Upper lobe of right lung (tissue), 1 donor: Measurements from ENCODE around the gene SLC25A13. TPM values are rescaled to one million over a fixed set of nuclear protein-coding genes. Genes with fewer than 3 reads are reported as not detected.

Experiments
- ATAC-seq: fragments of 200-7000 bp; cut with Tn5 transposase; one replicate; pipeline ENCODE4 v1.9.1; 2020; ENCODE audit warnings: mild to moderate bottlenecking, moderate library complexity
- DNase-seq: peaks from one replicate; pipeline ENCODE4 v3.0.0-alpha.2; 2020
- H3K27ac ChIP-seq: fragments of 200-600 bp; one replicate; pipeline ENCODE4 v1.8.0; 2022
- H3K27me3 ChIP-seq: fragments of 200-600 bp; one replicate; pipeline ENCODE4 v1.8.0; 2022; ENCODE audit warnings: mild to moderate bottlenecking
- H3K36me3 ChIP-seq: fragments of 200-600 bp; one replicate; pipeline ENCODE4 v1.8.0; 2022
- H3K4me1 ChIP-seq: fragments of 200-600 bp; one replicate; pipeline ENCODE4 v1.8.0; 2022
- H3K4me3 ChIP-seq: fragments of 200-600 bp; one replicate; pipeline ENCODE4 v1.8.0; 2022; ENCODE audit warnings: mild to moderate bottlenecking
- H3K9me3 ChIP-seq: fragments of 200-600 bp; one replicate; pipeline ENCODE4 v1.8.0; 2022
- CTCF ChIP-seq: fragments of 200-600 bp; IDR thresholded peaks from one replicate; pipeline ENCODE4 v1.8.0; 2022; ENCODE audit warnings: antibody characterized with exemption
- intact Hi-C: fragments of 100-400 bp; cut with DNase I; formaldehyde crosslinking; loops from one replicate; pipeline ENCODE4 v1.11.0; 2022
- total RNA-seq: library from RNA; stranded (reverse); fragmentation: NEBNext Ultra II Directional; extraction: Animal tissue kit (Norgen Biotek cat#: 25700); gene quantifications from one replicate; pipeline ENCODE4 v1.2.1, GENCODE V29; 2021
- donor health status: DM: no; HTN: yes; CAD: no; lungs with severe emphysema.

Gene SLC25A13
- total RNA-seq, 1 donor from 2014 or later: 34.5 TPM

- intact Hi-C loops: no loop called here
- no peaks in the 10 kb centered on the region for H3K9me3 ChIP-seq
- ATAC-seq (no peak), DNase-seq (no peak)
- H3K27me3 ChIP-seq: no peaks in the 10 kb centered on the region
- H3K36me3 ChIP-seq: peaks cover 59% of the 10 kb centered on the region
- no peak overlapping the region for H3K4me3 ChIP-seq
- no peaks in the 10 kb centered on the region for H3K4me1 ChIP-seq
- no peak overlapping the region for H3K27ac ChIP-seq
- TF ChIP-seq CTCF: no peak
Measured at GRCh38 chr7:96181174-96181573, 140.7 kb downstream of the SLC25A13 start.

- no peak for TF ChIP-seq CTCF
- no peak overlapping the region for H3K27ac ChIP-seq
- no peak for ATAC-seq
- intact Hi-C loops: no loop called here
- no peak overlapping the region for H3K4me3 ChIP-seq
- no peaks in the 10 kb centered on the region for H3K9me3 ChIP-seq
- H3K36me3 ChIP-seq: peaks cover 59% of the 10 kb centered on the region
- no peaks in the 10 kb centered on the region for H3K27me3 ChIP-seq
- no peaks in the 10 kb centered on the region for H3K4me1 ChIP-seq
- DNase-seq: no peak
Measured at GRCh38 chr7:96179837-96180236, 142.1 kb downstream of the SLC25A13 start.

- peaks cover 54% of the 10 kb centered on the region for H3K36me3 ChIP-seq
- no peak for ATAC-seq
Measured at GRCh38 chr7:96179341-96179740, 142.6 kb downstream of the SLC25A13 start.

GRCh38 chr7:96178581-96178980, 143.3 kb downstream of the SLC25A13 start:
- H3K4me3 ChIP-seq: no peak overlapping the region
- no peaks in the 10 kb centered on the region for H3K9me3 ChIP-seq
- H3K27ac ChIP-seq: no peak overlapping the region
- ATAC-seq: no peak
- intact Hi-C loops: no loop called here
- DNase-seq: no peak
- peaks cover 46% of the 10 kb centered on the region for H3K36me3 ChIP-seq
- no peak for TF ChIP-seq CTCF
- no peaks in the 10 kb centered on the region for H3K4me1 ChIP-seq
- H3K27me3 ChIP-seq: no peaks in the 10 kb centered on the region

More at GRCh38 chr7:96179341-96179740, 142.6 kb downstream of the SLC25A13 start:
- H3K27me3 ChIP-seq: no peaks in the 10 kb centered on the region
- TF ChIP-seq CTCF: no peak
- H3K27ac ChIP-seq: no peak overlapping the region
- H3K9me3 ChIP-seq: no peaks in the 10 kb centered on the region
- intact Hi-C loops: no loop called here
- no peak for DNase-seq
- no peaks in the 10 kb centered on the region for H3K4me1 ChIP-seq
- H3K4me3 ChIP-seq: no peak overlapping the region

GRCh38 chr7:96177353-96177752, 144.5 kb downstream of the SLC25A13 start:
- no peaks in the 10 kb centered on the region for H3K9me3 ChIP-seq
- H3K36me3 ChIP-seq: peaks cover 41% of the 10 kb centered on the region
- no peaks in the 10 kb centered on the region for H3K4me1 ChIP-seq
- ATAC-seq (no peak), DNase-seq (no peak)
- TF ChIP-seq CTCF: no peak
- H3K27ac ChIP-seq: no peak overlapping the region
- H3K4me3 ChIP-seq: no peak overlapping the region
- intact Hi-C loops: no loop called here
- no peaks in the 10 kb centered on the region for H3K27me3 ChIP-seq

- TF ChIP-seq CTCF: no peak
- Histone ChIP-seq H3K27me3 (no peaks in the 10 kb centered on the region), H3K9me3 (no peaks in the 10 kb centered on the region), H3K4me1 (no peaks in the 10 kb centered on the region), H3K4me3 (no peak overlapping the region), H3K36me3 (peaks cover 42% of the 10 kb centered on the region), H3K27ac (no peak overlapping the region)
- DNase-seq (no peak), ATAC-seq (no peak)
- intact Hi-C loops: no loop called here
Measured at GRCh38 chr7:96174812-96175211, 147.1 kb downstream of the SLC25A13 start.
